ENCODE results near the gene CNNM2. TPM values are rescaled to one million over a fixed set of nuclear protein-coding genes. Genes with fewer than 3 reads are reported as not detected.
"Not testable (repeated sequence)": the region's sequence is repeated elsewhere in the genome, so short reads cannot be mapped to it uniquely, and the experiment has no call there.

Gene CNNM2
- total RNA-seq, 1 experiment from 2014 or later = 4.1 TPM

DNA sequence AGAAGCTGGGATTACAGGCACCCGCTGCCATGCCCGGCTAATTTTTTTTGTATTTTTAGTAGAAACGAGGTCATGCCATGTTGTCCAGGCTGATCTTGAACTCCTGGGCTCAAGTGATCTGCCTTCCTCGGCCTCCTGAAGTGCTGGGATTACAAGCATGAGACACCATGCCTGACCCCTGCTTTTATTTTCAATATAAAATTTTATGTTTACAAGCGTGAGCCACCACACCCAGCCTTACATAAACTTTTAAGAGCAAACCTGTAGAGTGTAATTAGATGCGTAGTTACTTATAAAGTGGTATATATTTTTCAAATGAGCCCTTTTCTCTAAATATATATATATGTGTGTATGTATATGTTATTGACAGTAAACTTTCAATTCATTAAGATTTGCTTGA, 8.7 kb downstream of the CNNM2 start:
- no peak for DNase-seq (ENCODE audit: low spot score)

DNA sequence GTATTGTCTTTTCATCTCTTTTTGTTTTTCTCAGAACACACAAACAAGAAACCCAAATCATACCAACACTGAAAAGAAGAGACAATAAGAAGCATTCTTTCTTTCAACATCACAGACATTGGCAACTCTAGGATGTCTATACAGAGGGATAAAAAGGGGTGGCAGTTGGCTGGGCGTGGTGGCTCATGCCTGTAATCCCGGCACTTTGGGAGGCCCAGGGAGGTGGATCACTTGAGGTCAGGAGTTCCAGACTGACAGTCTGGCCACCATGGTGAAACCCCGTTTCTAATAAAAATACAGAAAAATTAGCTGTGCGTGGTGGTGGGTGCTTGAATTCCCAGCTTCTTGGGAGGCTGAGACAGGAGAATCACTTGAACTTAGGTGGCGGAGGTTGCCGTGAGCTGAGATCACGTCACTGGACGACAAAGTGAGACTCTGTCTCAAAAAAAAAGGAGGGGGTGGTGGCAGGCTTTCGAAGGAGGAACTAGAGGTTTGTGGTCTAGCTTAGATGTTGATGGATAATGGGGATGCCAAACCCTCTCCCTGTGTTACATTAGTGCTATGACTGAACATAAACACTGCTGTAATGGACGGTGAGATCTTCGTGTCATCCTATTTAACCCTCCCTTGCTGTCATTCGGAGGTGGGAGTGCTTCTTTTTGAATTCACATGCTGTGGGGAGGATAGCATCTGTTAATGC, 9.4 kb downstream of the CNNM2 start:
- DNase-seq (ENCODE audit: low spot score) = no peak

DNA sequence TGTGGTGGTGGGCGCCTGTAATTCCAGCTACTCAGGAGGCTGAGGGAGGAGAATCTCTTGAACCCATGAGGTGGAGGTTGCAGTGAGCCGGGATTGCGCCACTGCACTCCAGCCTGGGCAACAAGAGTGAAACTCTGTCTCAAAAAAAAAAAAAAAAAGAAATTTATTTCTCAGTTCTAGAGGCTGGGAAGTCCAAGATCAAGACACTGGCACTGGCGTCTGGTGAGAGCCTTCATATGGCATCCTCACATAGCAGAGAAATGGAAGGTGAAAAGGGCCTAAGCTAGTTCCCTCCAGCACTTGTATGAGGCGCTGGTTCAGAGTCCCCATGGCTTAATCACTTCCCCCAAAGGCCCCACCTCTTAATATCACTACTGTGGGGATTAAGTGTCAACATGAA, 10.3 kb downstream of the CNNM2 start:
- not testable (repeated sequence) for DNase-seq (ENCODE audit: low spot score)

DNA sequence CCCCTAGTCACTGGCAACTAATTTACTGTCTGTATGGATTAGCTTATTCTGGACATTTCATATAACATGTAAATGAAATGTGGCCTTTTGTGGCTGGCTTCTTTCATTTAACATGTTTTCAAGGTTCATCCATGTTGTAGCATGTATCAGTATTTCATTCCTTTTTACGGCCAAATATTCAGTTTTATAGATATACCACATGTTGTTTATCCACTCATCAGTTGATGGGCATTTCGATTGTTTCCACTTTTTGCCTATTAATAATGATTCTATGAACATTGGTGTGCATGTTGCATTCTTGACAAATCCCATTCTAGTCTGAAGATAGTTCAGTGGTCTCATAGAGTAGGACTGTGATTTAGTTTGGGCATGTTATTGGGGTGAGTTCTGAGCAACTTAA, 12.6 kb downstream of the CNNM2 start:
- no peak for DNase-seq (ENCODE audit: low spot score)

DNA sequence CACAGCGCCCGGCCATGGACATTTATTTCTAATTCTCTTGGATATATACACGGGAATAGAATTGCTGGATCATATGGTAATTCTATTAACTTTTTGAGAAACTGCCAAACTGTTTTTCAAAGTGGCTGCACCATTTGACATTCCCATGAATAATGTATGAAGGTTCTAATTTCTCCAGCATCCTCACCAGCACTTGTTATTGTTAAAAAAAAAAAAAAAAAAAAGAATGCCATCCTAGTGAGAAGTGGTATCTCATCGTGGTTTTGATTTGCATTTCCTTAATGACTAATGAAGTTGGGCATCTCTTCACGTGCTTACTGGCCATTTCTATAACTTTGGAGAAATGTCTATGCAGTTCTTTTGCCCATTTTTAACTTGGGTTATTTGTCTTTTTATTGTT, 13.5 kb downstream of the CNNM2 start:
- DNase-seq (ENCODE audit: low spot score) = no peak

DNA sequence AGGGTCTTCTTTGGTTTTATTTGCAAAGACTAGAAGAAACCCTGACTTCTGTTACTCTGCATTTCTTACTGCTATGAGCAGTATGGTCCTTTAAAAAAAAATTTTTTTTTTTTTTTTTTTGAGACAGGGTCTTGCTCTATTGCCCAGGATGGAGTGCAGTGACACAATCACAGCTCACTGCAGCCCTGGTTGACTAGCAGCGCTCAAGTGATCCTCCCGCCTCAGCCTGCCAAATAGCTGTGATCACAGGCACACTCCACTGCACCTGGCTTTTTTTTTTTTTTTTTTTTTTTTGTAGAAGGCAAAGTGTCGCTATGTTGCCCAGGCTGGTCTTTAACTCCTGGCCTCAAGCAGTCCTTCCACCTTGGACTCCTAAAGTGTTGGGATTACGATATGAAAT, 17.4 kb downstream of the CNNM2 start:
- DNase-seq (ENCODE audit: low spot score) = no peak

DNA sequence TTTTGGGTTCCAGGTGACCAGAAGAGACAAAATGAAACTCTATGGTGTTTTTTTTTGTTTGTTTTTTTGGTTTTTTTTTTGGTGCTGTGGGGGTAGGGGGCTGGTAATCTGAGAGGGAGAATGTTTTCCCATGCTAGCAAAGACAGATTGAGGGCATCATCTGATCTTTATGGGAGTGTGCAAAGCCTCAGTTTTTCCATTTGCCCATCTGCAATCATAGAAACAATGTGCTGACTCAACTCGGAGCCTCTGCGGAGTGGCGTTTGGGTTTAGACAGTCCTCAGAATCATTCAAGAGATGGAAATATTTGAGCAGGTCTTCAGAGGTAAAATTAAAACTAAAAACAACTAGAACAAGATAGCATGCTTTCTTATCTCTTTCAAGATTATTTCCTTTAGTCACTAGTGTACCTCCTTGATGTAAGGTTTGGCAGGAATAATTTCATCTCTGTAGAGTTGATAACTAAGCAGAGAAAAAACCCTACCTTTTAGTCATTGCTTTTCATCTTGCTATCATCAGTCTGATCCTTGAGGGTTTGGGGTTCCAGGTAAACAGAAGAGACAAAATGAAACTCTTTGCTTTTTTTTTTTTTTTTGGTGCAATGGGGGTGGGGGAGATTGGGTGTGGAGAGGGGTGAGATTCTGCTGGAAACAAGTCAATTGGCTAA, 18.0 kb downstream of the CNNM2 start:
- no peak for DNase-seq (ENCODE audit: low spot score)

DNA sequence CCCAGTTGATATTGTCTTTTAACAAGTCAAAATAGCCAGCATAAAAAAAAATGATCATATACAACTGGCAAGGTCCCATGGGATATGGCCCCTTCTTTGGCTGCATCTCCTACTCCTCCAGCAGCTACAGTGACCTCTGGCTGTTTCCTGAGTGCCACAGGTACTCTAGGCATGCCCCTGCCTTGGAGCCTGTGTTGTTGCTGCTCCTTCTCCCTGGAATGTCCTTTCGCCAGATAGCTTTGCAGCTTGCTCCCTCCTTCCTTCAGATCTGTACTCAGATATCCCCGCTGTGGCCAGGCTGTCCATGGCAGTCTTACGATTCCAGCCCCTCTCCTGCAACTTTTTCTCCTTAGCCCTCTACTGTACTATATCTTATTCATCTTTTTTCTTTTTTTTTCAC, 23.3 kb downstream of the CNNM2 start:
- no peak for DNase-seq (ENCODE audit: low spot score)

DNA sequence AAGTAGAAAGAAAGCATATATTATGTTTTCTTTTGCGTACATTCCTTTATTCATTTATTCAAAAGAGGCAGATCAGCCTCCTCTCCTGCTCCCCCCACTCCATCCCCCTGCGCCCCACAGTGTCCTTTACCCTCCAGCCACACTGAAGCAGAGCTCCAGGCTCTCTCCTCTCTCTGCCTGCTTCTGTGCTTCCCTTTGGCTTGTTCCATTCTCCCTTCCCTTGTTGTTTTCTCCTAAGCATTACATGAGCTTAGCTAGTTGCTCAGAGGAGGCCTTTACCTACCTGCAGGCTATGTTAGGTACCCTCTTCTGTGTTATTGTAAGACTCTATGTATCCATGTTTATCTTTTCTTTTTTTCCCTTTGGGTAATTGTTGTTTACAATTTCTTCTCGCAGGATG, 27.4 kb downstream of the CNNM2 start:
- DNase-seq (ENCODE audit: low spot score) = no peak

DNA sequence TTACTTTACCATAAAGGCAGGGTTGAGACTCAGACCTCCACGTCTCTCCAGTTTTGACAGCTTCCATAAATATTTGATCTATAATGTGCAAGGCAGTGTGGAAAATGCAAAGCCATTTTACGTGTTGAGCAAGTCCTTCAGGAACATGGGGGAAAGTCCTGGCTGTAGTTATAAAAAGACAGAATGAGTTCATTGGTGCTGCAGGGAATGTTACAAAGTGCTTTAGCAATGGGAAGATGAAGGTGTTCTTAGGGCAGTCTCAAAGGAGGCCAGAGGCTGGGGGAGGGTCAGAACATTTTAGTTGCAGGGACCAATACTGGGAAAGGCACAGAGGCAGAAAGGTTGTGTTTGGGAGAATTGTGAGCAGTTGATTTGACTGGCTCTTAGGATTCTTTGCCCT, 27.9 kb downstream of the CNNM2 start:
- DNase-seq (ENCODE audit: low spot score) = no peak

DNA sequence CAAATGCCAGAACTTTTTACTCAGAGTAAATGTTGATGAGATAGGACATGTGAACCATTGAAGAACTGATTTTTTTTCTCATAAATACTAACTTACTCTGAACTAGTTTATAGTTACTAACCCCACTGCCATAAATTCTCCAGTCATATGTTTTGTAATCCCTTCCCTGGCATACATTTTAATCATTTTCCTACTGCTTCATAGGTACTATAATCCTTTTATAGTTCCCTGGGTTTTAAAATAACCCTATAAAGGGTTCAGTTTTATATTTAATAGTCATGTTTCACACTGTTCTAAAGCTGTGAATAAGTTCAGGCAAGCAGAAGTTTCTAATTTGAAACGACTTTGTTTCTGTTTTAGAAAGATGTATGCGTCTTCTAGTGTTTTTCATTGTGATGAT, 28.9 kb downstream of the CNNM2 start:
- DNase-seq (ENCODE audit: low spot score) = no peak

DNA sequence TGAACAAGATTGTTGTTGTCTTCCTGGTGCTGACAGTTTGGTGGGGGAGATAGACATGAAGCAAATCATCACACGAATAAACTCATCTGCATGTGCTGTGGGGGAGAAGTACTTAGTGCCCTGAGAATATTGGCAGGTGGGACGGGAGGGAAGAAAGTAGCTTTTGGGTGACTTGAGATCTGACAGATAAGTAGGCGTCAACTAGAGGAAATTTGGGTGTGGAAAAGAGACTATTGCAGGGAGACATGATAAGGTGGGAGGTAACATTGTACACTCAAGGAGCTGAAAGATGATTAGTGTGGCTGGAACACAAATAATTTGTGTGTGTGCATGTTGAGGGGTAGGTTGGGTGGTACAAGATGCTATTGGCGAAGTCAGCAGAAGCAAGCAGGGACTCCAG, 30.1 kb downstream of the CNNM2 start:
- DNase-seq (ENCODE audit: low spot score) = no peak

DNA sequence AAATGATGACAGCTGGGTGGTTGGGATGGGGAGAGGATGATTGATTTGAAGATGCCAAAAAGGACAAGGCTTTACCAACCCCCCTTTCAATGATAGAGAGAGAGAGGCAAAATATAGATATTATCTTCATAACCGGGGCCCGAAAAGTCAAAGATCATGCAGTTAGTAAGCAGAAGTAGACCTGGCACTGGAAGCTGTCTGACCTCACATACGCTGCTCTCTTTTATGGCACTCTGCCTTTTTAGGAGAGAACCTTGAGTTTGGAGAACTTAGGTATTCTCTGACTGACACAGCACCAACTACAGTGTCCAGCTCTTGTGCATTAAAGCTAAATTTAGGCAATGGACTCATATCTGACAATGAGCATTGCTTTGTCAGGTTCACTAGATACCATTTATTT, 30.7 kb downstream of the CNNM2 start:
- DNase-seq (ENCODE audit: low spot score) = no peak

DNA sequence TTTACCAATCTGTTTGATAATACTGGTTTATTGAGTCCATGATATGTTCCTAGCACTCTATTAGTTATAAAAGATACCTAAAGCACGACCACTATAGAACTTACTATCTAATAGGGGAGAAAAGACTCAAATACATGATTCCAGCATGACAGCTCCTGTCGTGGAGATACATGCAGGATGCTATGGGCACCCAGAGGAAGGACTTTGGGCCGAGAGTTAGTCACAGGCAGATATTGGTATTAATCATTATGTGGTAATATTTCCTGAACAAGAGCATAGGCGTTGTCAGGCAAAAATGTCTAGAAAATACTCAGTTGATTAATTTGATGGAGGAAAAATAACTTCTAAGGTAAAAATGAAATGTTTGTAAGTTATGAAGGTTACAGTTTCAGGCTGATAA, 31.8 kb downstream of the CNNM2 start:
- DNase-seq (ENCODE audit: low spot score) = no peak

DNA sequence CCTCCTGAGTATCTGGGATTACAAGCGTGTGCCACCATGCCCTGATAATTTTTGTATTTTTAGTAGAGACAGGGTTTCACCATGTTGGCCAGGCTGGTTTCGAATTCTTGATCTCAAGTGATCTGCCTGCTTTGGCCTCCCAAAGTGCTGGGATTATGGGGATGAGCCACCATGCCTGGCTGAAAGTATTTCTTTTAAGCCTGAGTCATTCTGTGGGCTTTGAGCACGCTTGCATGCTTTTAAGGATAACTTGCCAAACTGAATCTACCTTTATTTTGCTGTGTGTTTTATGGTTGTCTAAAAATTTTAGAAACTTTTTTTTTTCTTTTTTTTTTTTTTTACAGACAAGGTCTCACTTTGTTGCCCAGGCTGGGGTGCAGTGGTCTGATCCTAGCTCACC, 33.2 kb downstream of the CNNM2 start:
- DNase-seq (ENCODE audit: low spot score) = no peak

DNA sequence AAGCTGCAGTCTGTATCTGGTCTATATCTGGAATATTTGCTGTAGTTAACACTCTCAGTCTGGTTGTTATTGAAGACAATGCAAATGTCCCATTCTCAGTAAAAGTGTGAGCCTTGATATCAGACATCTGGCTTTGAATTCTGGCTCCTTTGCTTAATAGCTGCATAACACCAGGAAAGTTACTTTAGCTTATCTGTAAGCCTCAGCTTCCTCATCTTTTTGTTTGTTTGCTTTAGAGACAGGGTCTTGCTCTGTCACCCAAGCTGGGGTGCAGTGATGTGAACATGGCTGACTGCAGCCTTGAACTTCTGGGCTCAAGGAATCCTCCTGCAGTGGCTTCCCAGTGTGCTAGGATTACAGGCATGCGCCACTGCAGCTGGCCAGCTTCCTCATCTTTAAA, 41.3 kb downstream of the CNNM2 start:
- no peak for DNase-seq (ENCODE audit: low spot score)

DNA sequence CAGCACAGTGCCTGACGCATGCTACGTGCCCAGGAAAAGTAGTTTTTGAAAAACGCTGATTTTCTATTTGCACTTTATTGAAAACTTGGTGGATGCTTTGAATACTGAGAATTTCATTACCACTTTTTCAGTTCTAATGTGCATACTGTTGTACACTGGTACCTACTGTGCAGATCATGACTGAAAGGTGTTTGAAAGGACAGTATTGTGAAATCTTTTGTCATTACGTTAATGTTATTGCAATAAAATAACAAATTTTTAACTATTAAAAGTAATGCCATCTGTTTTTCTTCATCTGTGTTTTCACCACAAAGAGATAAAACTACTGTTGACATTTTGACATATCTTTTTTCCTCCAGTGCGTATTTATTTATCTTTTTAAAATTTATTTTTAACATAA, 42.1 kb downstream of the CNNM2 start:
- DNase-seq (ENCODE audit: low spot score) = no peak

DNA sequence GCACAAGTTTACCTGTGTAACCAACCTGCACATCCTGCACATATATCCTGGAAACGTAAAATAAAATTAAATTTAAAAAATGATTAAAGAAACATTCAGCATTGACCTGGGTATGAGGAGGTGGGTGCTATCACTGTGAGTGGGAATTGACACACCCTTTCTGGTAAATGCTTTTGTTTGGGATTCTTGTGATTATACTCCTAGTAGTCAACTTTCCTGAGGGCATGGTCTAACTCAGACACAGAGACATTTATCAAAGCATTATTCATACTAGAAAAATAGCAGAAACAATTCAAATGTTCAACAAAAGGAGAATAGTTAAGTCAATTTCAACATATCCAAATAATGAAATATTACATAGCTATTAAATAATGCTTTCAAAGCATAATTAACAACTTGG, 44.2 kb downstream of the CNNM2 start:
- DNase-seq (ENCODE audit: low spot score) = no peak

DNA sequence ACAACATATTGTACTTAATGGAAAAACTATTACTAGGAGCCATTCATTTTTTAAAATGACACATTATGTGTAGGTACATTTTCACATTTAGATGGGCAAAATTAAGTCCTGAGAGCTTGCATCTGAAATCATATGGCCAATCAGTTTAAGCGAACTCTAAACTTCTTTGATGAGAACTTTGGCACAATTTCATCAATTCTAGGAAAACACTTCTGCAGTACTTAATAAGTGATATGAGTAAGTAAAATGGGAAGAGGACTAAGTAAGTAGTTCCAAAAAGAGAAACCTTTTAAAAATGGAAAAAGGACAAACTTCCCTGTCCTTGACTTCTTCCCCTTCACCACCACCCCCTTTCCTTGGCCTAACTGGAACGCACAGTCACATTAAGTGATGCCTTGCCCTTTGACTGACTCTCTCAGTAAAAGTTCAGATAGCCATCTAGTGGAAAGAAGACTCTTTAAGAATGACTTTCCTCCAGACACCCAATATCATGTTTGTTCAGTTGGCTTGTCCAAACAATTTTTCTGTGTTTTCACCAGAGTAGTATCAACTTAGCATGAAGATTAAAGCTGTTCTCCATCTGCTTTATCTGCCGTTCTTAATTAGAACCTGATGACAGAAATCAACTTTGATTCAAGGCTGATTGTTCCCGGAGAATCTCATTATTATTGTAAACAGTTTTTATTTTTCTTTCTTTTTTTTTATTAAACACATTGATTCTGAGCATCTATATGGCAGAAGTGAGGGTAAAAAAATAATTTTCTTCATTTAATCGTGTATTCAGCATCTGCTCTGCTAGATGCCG, 45.1 kb downstream of the CNNM2 start:
- DNase-seq (ENCODE audit: low spot score) = no peak

DNA sequence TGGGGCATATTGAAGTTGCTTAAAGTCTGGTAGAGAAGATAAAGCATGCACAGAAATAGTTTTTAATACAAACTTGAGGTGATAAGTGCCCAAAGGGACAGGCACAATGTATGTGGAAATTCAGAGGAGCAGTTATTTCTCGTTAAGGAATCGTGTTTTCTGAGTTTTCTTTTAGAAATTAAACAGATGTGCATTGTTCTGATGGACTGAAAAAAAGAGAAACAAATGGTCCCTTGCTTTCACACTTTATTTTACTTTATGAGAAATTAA, 45.6 kb downstream of the CNNM2 start:
- no peak for DNase-seq (ENCODE audit: low spot score)

DNA sequence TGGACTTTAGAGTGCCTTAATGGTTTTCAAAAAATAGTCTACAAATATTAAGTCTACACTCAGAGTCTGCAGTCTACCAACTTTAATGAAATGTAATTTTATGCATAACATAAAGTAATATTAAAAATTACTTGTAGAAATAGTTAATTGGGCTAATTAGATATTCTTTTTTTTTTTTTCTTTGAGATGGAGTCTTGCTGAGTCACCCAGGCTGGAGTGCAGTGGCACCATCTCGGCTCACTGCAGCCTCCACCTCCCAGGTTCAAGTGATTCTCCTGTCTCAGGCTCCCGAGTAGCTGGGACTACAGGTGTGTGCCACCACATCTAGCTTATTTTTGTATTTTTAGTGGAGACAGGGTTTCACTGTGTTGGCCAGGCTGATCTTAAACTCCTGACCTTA, 46.0 kb downstream of the CNNM2 start:
- not testable (repeated sequence) for DNase-seq (ENCODE audit: low spot score)

DNA sequence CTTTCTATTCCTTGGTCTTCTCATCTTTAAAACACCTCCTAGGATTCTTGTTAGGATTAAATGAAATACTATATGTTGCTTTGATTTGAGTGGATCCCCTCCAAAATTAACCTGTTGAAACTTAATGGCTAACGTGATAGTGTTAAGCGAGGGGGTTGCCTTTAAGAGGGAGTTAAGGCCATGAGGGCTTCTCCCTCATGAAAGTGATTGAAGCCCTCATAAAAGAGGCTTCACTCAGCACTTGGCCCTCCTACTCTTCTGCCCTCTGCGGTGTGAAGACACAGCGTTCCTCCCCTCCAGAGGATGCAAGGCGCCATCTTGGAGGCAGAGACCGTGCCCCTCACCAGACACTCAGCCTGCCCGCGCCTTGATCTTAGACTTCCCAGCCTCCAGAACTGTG, 46.6 kb downstream of the CNNM2 start:
- DNase-seq (ENCODE audit: low spot score) = no peak

DNA sequence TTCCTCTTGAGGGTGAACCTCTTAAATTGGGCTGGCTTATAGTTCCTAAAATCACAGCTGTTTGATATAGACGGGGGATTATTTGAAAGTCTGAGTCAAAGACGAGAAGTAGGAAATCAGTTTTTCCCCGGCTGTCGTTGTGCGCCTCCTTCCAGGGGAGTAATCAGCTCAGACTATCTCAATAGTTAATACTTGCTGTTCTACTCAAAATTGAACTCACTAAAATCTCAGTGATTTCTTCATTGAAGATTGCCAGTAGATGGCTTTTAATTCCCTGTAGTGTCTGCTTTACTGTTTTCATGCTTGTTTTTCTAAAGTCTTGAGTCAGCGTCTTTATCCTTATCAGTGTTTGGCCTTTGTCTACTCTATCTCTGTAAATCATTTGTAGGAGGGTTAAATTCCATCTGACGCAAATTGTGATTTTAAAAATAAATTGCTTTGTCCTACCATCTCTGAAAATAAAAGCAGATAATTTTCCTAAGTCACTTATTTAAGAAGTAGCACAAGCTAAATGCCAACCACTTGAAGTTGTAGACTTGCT, 47.3 kb downstream of the CNNM2 start:
- no peak for DNase-seq (ENCODE audit: low spot score)

All from A172 (cell line).